GM19467 (cell line): Measurements from ENCODE around the gene CASP7.
A peak's percentile ranks its signal among the peaks of the same experiment; 100 is the strongest.

ENCODE experiments used
- ATAC-seq: cut with Tn5 transposase; IDR thresholded peaks from one replicate; pipeline ENCODE4 v1.9.1; 2021; ENCODE audit warnings: mild to moderate bottlenecking, moderate library complexity; ENCODE audit not compliant: unreplicated experiment

Gene CASP7

GRCh38 chr10:113665806-113666354, 13.8 kb upstream of the CASP7 start:
- no peak for ATAC-seq

- ATAC-seq: peak; percentile 76
These were observed 12.9 kb upstream of the CASP7 start for GRCh38 chr10:113666682-113667252.

GRCh38 chr10:113680190-113681111, 739 bp downstream of the CASP7 start:
- peak; percentile 19 for ATAC-seq

GRCh38 chr10:113681533-113682470, 2.1 kb downstream of the CASP7 start:
- peak; percentile 45 for ATAC-seq

GRCh38 chr10:113683300-113683699, 3.6 kb downstream of the CASP7 start:
- ATAC-seq: no peak

GRCh38 chr10:113686028-113686427, 6.3 kb downstream of the CASP7 start:
- no peak for ATAC-seq

GRCh38 chr10:113687037-113687436, 7.3 kb downstream of the CASP7 start:
- no peak for ATAC-seq

GRCh38 chr10:113689057-113689456, 9.3 kb downstream of the CASP7 start:
- ATAC-seq: no peak

- ATAC-seq: no peak
These were observed 9.9 kb downstream of the CASP7 start for GRCh38 chr10:113689574-113689973.

GRCh38 chr10:113690749-113691148, 11.0 kb downstream of the CASP7 start:
- no peak for ATAC-seq

GRCh38 chr10:113691381-113691780, 11.7 kb downstream of the CASP7 start:
- ATAC-seq: no peak

- no peak for ATAC-seq
These were observed 12.6 kb downstream of the CASP7 start for GRCh38 chr10:113692271-113692670.

- ATAC-seq: no peak
These were observed 13.6 kb downstream of the CASP7 start for GRCh38 chr10:113693348-113693747.

- no peak for ATAC-seq
These were observed 16.0 kb downstream of the CASP7 start for GRCh38 chr10:113695691-113696090.

- ATAC-seq: no peak
These were observed 17.9 kb downstream of the CASP7 start for GRCh38 chr10:113697595-113697994.

GRCh38 chr10:113704637-113705343, 25.1 kb downstream of the CASP7 start:
- no peak for ATAC-seq

- ATAC-seq: no peak
These were observed 25.6 kb downstream of the CASP7 start for GRCh38 chr10:113705344-113705652.

- ATAC-seq: no peak
These were observed 26.9 kb downstream of the CASP7 start for GRCh38 chr10:113706623-113707022.

- no peak for ATAC-seq
These were observed 28.9 kb downstream of the CASP7 start for GRCh38 chr10:113708640-113709039.

- ATAC-seq: no peak
These were observed 29.6 kb downstream of the CASP7 start for GRCh38 chr10:113709221-113709838.
